NCI-H748 (cell line): ENCODE measurements around the gene SULT1A1.

Source experiments
- DNase-seq: peaks from one replicate; lab custom pipeline; 2025; ENCODE audit not compliant: unreplicated experiment; lab: John Stamatoyannopoulos, UW

SULT1A1 gene

GRCh38 chr16:28561557-28562187, 48.2 kb downstream of the SULT1A1 start:
- DNase-seq, result no peak

- DNase-seq, result no peak
Observed at GRCh38 chr16:28558456-28558855, 51.4 kb downstream of the SULT1A1 start.

- DNase-seq, result no peak
Observed at GRCh38 chr16:28556914-28557320, 52.9 kb downstream of the SULT1A1 start.

- no peak for DNase-seq
Observed at GRCh38 chr16:28555561-28555960, 54.3 kb downstream of the SULT1A1 start.
